Ammon's horn (tissue), 1 donor: ENCODE data around the gene TBXA2R.
"Not testable (repeated sequence)": the region's sequence is repeated elsewhere in the genome, so short reads cannot be mapped to it uniquely, and the experiment has no call there.

Experiments
- DNase-seq: peaks from one replicate; pipeline ENCODE4 v3.0.0-alpha.2; 2016; ENCODE audit warnings: low spot score

Gene TBXA2R

GRCh38 chr19:3639479-3639878 is 32.8 kb upstream of the TBXA2R start:
- no peak for DNase-seq

GRCh38 chr19:3638208-3639193 is 31.8 kb upstream of the TBXA2R start:
- no peak for DNase-seq

GRCh38 chr19:3637621-3638020 is 30.9 kb upstream of the TBXA2R start:
- no peak for DNase-seq

GRCh38 chr19:3636962-3637361 is 30.3 kb upstream of the TBXA2R start:
- no peak for DNase-seq

GRCh38 chr19:3636506-3636905 is 29.8 kb upstream of the TBXA2R start:
- no peak for DNase-seq

GRCh38 chr19:3634496-3635045 is 27.9 kb upstream of the TBXA2R start:
- no peak for DNase-seq

- DNase-seq = no peak
Observed at GRCh38 chr19:3633559-3633988, 26.9 kb upstream of the TBXA2R start.

- peak; percentile 79 for DNase-seq
Observed at GRCh38 chr19:3632739-3633558, 26.3 kb upstream of the TBXA2R start.

GRCh38 chr19:3632098-3632497 is 25.4 kb upstream of the TBXA2R start:
- DNase-seq = no peak

GRCh38 chr19:3631053-3631861 is 24.6 kb upstream of the TBXA2R start:
- DNase-seq = no peak

GRCh38 chr19:3628766-3629165 is 22.1 kb upstream of the TBXA2R start:
- not testable (repeated sequence) for DNase-seq

- no peak for DNase-seq
Observed at GRCh38 chr19:3627351-3627723, 20.7 kb upstream of the TBXA2R start.

- DNase-seq = peak; percentile 99
Observed at GRCh38 chr19:3626473-3627350, 20.0 kb upstream of the TBXA2R start, which contains the start of gene CACTIN. CACTIN (minus strand) TSS chr19:3626790; CDS start chr19:3626762, 28 bp downstream.

- DNase-seq = no peak
Observed at GRCh38 chr19:3625996-3626472, 19.4 kb upstream of the TBXA2R start.

- DNase-seq = no peak
Observed at GRCh38 chr19:3623716-3624115, 17.0 kb upstream of the TBXA2R start.

- DNase-seq = no peak
Observed at GRCh38 chr19:3622224-3622623, 15.5 kb upstream of the TBXA2R start.

GRCh38 chr19:3621689-3622088 is 15.0 kb upstream of the TBXA2R start:
- no peak for DNase-seq

GRCh38 chr19:3620817-3621547 is 14.3 kb upstream of the TBXA2R start:
- no peak for DNase-seq

GRCh38 chr19:3620145-3620816 is 13.6 kb upstream of the TBXA2R start:
- DNase-seq = no peak
